DLD1 (cell line): ENCODE data around the gene ABCF1.

Source experiments
- in situ Hi-C: cut with HindIII; loops from 2 replicates; pipeline ENCODE4 v1.10.0; 2017; ENCODE audit warnings: low sequenced_read_pairs

The ABCF1 gene

DNA sequence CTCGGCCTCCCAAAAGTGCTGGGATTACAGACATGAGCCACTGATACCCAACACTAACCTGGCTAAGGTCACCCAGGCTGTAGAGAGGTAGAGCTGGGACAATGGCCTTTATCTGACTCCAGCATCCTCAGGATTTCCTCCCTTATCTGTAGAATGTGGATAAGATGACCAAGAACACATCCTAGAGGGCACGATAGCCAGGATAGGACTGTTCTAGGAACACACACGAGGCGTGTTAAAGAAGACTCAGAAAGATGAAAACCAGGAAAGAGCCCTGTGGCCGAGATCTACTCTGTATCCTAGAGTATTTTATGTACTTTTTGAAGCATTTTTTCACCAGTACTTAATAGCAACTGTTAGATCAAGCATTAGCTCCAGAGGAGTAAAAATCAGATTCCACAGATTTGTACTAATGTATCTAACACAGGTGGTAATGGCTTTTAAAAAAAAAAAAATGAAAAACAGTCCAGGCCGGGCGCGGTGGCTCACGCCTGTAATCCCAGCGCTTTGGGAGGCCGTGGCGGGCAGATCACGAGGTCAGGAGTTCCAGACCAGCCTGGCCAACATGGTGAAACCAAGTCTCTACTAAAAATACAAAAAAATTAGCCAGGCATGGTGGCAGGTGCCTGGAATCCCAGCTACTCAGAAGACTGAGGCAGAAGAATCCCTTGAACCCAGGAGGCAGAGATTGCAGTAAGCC is 28.5 kb downstream of the ABCF1 start:
- in situ Hi-C loops = no loop called here

DNA sequence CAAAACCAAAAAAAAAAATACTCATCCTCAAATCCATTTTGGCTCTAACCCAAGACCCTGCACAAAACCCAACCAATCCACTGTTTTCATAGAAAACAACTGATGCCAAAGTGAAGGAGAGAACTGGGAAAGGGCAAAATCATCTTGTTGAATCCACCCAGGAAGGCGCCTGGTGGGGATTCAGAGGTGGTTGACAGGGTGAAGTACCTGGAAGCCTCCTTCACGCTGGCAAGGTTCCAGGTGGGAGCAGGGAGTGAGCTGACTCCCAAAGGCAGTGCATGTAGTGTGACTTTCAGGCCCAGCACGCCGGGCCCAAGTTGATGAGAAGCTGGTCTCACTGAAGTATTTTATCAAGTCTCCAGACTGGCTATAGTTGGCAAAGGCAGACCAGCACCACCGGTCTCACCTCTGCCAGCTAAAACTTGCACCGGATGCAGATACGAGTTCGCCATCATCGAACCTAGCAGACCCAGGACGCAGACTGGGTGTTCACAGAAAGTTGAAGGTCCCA is 29.3 kb downstream of the ABCF1 start:
- in situ Hi-C loops = no loop called here

DNA sequence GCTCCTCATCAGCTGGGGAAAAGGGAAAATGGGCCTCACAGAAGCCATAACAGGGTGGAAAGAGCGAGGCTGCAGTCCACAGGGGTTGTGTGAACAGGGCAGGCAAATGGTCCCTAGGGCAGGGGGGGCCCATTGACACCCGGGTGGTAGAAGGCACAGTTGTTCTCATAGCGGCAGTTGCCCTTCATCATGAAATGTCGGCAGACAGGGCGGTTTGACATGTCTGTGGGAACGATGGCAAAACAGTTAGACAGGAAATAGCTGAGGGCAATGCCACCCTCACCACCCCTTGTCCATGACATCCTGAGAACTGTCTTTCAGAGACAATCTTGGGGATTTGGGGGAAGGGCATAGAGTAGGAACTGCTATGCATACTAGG is 30.2 kb downstream of the ABCF1 start:
- in situ Hi-C loops = no loop called here

DNA sequence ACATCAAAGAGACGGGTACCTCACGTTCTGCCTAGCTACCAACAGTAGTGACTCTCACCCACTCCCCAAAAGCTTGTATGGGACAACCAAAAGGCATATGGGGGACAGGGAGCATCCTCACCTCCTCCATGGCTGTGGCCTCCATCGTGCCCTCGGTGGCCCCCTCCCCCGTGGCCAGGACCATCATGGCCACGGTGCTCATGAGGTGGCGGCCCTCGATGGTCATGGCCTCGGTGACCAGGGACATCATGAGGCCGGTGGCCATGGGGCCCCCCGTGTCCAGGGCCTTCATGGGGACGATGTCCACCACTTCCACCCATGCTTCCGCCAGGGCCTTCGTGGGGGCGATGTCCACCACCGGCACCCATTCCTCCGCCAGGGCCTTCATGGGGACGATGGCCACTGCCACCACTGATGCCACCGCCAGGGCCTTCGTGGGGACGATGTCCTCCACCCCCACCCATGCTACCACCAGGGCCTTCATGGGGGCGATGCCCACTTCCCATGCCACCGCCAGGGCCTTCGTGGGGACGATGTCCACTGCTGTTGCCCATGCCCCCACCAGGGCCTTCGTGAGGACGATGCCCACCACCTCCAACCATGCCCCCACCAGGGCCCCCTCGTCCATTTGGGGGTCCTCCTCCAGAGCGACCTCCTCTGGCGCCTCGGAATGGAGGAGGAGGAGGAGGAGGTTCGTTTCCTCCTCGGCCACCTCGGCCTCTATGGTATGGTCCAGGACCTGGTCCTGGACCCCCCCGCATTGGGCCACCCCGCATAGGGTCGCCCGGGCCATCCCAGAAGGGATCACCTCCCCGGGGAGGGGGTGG is 30.8 kb downstream of the ABCF1 start:
- in situ Hi-C loops = no loop called here

DNA sequence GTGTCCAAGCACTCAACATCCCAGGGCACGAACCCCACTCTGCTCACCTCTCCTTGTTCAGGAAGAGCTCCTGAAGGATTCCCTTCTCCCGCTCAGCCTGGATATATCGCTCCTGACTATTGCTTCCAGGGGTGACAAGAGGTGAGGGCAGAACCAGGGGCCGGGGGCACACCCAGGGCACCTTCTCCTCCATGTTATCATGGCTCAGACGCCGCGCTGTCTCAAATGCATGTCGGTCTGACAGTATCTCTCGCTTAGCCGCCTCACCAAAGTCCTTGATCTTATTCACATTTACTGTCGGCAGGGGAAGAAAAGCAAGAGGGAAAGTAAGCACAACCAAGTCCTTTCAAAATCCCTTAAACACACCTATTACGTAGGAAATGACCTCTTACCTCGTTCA is 32.7 kb downstream of the ABCF1 start:
- in situ Hi-C loops = no loop called here

DNA sequence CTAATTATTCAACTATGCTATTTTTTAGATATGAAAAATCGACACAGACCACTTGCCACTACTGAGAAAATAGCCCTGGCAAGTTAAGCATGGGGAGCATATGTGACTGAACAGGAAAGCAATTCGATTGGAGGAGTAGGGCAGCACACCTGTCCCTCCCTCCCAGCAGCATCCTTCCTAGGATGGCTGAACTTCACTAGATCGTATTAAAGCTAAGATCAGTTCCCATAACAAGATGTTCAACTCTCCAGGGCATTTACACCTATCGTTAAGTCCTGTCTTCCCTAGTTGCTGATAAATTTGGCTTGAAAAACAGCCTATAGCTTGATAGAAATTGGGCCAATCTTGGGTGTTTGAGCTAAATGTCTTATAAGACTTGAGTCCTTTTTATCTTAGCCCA is 38.8 kb downstream of the ABCF1 start:
- in situ Hi-C loops = no loop called here

DNA sequence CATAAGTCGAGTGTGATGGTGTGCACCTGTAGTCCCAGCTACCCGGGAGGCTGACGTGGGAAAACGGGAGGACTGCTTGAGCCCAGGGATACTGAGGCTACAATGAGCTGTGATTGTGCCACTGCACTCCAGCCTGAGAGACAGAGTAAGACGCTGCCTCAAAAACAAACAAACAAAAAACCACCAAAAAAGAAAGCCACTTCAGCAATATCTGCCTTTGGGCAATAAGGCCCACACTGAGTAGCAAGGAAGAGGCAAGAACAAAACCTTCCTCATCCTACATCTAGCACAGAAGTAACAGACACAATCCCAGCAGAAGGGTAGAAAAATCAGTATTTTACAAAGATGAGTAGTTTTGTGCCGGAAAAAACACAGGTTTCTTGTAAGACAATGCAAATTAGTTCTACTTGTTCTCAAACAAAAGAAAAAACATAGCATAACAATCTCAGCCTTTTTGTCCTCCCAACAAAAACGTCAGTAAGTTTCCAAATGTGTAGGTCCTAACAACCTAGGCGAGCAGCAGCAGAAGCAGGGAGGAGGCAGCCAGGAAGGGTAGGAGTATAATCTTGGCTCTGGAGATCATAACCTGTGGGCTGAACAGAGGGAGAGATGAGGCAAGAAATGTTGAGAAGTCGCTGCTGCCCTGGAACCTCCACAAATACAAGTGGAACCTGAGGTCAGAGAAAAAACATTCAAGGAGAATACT is 40.1 kb downstream of the ABCF1 start:
- in situ Hi-C loops = no loop called here

DNA sequence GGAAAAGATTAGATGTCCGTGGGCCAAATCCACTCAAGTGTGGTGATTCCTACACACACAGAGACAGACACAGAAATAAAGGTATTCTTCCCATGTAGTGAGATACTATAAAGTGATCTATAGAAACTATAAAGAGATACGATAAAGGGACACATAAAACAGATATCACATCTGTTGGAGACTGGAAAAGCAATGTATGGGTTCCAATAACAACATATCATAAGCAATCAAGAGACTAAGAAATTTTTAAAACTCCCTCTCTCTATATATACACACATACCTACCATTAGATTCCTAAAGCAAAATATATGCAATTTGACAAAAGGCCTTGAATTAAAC is 40.6 kb downstream of the ABCF1 start:
- in situ Hi-C loops = no loop called here

DNA sequence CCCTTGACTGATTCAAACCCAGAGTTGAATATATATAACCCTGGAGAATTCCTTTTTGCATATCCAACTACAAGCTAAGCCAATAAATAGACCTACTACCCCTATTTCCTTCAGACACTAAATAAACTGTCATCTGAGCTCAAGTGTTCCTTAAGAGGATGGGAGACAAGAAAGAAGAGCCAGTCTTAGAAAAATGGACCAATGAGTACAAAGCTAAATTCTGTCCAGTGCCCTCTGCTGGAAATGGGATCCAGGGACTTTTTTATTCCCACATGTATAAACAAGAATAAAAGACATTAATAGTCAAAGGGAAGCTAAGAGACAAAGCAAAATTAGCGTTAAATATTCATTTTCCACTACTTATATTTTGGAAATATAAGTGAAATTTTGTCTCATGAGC is 41.0 kb downstream of the ABCF1 start:
- in situ Hi-C loops = no loop called here

DNA sequence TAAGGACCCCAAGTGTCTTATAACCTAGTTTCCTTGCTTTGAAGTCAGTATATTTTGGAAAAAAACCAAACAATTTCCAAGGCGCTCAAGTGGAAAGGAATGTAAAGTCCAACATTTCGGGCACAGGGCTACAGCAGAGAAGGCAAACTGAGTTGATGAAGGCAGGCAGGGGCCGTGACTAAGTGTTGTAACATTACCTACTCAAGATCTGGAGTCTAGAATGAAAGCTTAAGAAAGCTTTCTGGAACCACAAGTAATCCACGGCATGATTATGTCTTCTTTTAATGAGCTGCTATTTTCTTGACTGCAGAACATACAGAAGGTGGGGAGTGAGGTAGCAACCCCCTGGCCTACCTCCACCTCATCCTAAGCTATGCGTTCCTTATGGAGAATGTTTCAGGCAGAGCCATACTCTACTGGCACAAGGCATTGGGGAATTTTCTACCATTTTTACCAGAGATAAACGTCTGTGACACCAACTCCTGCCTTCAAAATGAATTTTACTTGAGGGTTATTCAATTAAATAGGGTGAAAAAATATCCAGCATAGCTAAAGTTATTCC is 41.5 kb downstream of the ABCF1 start:
- in situ Hi-C loops = no loop called here

DNA sequence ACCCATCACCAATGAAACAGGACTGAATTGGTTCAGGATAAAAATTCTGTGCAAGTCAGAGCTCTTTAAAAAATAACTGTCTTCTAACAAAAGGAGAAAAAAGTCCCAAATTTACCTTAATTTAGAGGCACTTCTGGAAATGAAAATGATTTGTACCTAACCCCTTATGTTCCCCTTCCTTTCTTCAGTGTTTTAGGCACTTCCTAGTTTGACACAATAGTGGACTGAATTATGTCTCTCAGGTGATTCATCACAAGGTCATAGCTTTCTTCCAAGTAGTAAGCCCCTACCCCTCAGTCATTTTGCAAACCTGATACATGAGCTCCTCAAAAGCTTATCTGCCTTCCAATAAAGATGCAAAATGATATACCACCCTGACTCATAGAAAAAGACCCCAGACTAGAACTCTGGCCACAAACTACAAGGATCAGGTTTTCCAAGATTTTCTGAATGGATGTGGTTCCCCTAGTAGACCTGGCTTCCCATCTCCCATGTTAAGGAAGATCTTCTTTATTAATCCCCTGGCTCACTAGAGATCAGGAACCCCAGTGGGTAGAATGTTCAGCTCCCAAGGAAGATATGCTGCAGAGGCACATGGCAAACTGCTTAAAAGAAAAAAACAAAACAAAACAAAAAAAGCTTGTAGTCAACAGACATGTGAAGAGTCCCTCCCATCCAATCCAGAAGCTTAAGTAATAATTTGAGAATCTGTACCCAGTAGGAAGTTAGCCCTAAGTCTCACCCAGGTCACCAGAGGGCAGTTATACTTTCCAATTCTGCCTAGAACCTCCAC is 42.2 kb downstream of the ABCF1 start:
- in situ Hi-C loops = no loop called here

DNA sequence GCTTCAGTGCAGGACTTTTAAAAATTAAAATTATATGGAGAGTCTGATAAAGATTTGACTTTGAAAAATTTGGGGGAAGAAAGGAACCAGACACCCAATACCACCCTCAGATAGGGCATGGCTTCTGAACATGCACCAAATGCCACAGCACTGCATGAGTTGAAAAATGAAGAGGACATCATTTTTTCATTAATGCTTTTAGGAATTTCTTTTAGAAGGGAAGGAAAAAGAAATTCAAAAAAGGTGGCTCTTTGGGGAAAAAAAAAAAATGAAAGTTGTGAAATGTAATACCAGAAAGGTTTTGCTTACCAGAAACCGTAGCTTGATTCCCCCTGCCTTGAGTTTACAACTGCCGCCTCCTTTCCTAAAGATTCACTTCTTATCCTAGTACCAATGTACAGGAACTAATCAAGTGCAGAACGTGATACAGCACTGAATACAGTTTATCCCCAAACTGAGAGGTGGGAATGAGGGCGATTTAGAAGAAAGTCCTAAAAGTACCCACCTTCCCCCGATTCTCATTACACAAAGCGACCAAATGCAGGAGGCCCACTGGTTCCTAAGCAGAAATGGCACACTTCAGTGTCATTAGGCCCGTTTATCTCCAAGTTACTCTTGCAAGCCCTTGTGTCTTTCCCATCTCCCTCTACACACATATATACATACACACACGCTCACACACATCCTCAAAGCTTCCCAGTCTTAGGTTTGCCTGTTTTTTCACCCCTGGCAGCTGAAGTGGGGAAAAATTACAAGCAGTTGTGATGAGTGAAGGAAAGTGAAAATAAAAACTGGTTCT is 43.0 kb downstream of the ABCF1 start:
- in situ Hi-C loops = no loop called here

DNA sequence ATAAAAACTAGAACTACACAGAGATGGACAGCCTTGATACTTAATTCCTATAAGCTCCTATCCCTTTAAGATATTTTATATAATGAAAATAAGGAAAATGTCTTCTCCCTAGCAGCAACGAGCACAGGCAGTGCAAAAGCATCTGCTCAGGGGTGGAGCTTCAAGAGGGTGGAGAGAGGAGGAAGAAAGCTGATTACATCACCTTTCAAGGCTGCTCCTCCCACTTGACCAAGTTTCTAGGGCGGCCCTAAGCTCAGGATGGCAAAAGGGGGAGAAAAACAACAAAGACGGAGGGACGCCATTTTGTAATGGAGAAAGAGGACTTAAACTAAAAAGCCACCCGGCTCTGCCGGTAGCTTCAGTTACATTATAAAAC is 43.6 kb downstream of the ABCF1 start:
- in situ Hi-C loops = no loop called here

DNA sequence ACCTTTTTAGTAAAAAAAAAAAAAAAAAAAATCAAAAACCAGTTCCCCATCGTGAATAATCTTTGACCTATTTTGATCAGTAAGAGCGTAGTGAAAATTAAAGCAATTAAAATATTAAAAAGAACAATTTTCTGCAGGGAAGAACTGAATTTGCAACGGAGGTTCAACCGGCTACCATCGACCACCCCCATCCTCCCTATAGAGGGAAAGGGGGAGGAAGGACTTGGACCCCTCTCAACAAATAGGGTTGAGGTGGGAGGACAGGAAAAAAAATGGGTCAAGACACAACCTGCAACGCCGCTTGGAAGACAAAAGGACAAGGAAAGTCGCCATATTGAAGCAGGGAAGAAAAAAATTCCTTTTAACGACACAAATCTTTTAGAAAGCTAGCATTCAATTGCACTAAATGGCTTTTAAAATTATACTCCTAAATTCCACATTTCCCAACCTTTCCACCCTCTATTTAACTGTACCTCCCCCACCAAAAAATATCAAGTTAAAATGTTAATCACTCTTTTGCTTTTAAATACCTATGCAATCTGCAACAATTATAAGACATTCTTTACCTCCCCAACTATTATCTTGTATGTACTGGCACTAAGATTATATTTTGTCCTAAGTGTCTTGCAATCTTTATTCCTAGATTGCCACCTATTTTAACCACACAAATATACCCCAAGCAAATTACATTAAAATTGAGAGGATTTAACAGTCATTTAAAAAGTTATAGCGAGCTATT is 44.1 kb downstream of the ABCF1 start:
- in situ Hi-C loops = no loop called here

DNA sequence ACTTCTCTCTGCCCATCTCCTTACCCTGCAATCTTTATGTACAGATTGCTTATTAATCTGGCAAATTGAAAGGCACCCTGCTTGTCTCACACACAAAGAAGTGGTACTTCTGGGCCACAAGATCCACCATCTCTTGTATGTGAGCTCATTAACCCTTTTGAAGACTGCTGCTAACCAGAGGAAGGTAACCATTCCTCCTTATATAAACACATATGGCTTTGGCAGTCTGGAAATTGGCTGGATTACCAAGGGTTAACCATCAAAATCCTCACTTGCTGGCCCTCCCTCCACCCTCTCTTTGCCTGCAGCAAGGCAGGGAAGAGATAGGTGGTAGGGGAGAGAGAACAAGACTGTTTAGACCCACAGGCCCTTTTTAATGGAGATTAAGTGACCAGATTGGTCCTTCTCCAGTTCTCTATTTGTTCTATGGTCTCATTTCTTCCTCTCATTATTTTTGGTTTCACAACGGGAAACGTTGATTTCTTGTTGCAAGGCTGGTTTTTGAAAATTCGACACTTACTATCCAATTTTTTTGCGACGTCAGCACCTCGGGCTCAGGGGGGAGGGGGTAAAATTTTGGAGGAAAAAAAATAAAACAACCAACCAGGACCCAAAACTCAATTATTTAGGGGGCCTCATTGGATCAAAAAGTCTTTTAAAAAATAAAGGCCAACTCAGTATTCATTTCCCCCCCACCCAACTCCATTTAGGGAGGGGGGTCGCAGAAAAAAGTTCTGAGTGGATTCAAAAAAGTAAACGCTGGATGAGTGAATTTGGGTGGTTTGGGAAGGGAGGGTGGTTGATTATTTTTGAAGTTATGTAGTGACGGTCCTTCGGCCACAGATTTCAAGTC is 44.9 kb downstream of the ABCF1 start:
- in situ Hi-C loops = no loop called here

DNA sequence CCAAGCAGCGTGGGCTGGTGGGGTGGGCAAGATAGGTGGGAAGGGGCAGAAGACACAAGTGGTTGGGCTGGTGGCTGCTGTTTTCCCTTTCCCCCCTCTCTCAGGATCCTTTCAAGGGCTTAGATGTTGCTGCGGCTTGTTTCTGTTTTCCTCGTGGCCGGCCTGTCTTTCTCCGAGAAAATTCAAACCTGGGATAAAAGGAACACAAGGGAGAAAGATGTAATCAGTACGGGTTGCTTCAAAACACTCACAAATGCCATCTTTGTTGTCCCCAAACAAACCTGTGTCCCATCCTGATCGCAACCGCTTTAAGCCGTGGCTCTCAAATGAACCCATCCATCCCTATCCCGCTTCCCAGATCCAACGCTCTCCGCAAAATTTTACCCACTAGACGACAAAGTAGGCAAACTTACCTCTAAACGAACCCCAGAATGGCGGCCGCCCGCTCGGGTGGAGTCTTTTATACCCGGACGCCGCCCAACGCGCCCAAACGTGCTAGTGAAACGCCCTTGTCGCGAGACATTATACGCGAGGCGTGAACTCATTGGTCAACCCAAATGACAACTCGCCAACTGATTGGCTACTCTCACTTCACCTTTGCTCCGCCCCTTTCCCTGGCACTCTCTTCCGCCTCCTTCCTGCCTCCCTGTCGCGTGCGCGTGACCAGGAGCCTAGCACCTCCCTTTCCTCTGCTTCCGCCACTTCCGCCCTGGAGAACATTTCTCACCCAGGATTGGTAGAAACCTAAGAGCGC is 45.7 kb downstream of the ABCF1 start, which contains the start of gene PPP1R10:
PPP1R10 (minus strand) TSS at position 433 of the 754 bp plus-strand sequence. CDS start 7,299 bp downstream, outside the sequence.
- in situ Hi-C loops = no loop called here

DNA sequence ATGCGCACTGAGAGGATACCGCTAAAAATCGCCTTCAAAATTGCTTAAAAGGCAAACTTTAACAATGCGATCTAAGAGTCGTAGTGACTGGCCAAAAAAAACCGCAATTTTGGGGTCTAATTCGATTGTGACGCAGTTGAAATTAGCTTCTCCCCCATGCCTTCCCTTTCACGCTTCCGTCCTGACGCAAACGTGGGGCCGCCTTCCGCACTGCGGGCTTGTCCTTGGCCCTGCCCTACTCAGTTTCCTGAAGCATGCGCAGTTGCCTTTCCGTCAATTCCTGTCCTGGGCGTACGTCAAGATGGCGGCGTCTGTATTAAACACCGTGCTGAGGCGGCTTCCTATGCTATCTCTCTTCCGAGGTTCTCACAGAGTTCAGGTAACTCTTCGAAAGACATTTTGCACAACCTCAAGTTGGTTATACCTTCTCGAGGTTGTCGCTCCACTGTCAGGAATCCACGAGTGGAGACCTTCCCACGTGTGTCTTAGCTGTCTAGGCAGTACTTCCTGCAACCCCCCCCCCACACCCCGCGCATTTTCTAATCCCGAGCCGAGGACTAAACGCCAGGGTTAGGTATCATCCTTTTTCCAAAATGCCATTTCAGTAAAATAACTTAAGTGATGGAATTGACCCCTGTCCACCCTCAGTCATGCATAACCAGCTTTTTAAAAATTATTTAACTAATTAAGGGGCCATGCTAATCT is 46.5 kb downstream of the ABCF1 start, which contains the start of gene MRPS18B:
MRPS18B (plus strand) TSS at position 276 of the 705 bp plus-strand sequence; CDS start at position 302, 26 bp downstream.
- in situ Hi-C loops = no loop called here
